GM18951 (cell line): ENCODE data around the gene MRNIP.

Experiments used
- POLR2A ChIP-seq: IDR thresholded peaks from 4 replicates; pipeline ENCODE4 v1.6.1; 2011; ENCODE audit warnings: mild to moderate bottlenecking; ENCODE audit not compliant: insufficient read length, insufficient read depth; ENCODE audit errors: extremely low read depth
- in situ Hi-C: fragments of 300-500 bp; cut with MboI; formaldehyde crosslinking; loops from one replicate; pipeline ENCODE4 v1.12.0; 2022; ENCODE audit warnings: low sequenced_read_pairs, mixed read lengths, inconsistent platforms; ENCODE audit not compliant: unreplicated experiment

The MRNIP gene

DNA sequence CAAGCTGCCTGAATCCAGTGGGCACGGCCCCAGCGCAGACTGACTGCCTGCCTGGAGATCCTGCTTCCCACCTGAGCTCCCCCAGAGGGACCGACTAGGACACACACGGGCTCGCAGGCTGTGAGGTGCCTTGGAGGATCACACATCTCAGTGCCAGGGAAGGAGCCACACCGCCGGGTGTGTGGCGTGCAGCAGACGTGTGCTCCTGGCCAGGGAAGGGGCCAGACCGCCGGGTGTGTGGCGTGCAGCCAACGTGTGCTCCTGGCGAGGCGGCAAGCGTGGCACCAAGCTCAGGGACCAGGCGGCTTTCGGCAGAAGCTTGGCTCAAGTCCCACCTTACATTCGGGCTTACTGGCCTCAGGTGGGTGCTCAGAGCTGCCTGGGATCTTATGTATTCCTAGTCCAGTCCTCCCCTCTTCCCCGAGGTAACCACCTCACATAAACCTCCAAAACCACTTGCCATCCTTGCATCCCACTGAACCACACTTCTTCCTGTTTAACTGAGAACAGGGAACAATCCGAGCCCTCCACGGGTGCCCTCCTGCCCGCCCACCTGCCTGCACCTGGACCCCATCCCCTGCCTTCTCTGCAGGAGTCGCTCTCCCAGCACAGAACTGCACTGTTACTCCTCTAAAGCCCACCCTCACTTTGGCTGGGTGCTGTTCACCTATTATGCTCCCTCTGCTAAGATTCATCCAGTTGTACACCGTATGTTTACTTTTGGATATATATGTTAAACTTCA lies 22.4 kb upstream of the MRNIP start:
- no peak for TF ChIP-seq POLR2A
- in situ Hi-C loops, result no loop called here

DNA sequence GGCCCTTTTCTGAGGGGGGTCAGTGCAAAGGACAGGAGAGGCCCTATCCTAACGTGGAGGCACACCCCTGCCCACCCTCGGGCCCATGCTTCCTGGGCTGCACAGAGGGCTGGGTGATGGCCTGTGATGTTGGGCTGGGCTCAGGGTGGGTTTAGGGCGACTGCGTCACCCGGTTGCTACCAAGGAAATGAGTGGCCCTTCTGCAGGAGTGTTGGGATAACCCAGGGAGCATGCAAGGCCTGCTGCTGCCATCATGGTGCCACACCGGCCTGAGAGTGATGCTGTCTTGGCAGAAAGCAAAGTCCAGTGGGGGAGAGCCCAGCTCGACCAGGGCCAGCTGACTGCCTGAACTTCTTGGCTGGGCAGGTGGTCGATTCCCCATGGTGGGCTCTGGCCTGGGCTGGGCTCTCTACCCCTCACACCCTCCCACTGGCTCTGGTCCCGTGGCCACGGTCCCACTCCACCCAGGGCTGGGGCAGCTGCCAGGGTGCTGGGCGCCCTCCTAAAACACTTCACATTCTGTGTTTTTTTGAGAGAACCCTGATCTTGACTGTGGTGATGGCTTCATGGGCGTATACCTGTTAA lies 21.5 kb upstream of the MRNIP start:
- in situ Hi-C loops, result no loop called here
- TF ChIP-seq POLR2A, result no peak

DNA sequence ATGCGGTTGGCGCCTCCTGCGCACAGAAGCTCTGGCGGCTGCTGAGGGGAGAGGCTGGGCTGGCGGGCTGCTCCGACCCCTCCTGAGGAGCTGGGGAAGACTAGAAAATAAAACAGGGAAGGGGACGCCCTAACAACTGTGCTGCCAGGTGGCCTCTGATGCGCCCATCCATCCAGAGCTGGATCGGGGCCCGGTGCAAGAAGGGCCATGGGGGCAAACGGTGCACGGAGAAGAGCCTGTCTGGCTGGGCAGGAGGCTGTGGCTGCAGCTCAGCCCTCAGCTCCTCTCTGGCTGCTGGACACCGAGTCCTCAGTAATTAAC lies 21.0 kb upstream of the MRNIP start:
- no peak for TF ChIP-seq POLR2A
- in situ Hi-C loops, result no loop called here

DNA sequence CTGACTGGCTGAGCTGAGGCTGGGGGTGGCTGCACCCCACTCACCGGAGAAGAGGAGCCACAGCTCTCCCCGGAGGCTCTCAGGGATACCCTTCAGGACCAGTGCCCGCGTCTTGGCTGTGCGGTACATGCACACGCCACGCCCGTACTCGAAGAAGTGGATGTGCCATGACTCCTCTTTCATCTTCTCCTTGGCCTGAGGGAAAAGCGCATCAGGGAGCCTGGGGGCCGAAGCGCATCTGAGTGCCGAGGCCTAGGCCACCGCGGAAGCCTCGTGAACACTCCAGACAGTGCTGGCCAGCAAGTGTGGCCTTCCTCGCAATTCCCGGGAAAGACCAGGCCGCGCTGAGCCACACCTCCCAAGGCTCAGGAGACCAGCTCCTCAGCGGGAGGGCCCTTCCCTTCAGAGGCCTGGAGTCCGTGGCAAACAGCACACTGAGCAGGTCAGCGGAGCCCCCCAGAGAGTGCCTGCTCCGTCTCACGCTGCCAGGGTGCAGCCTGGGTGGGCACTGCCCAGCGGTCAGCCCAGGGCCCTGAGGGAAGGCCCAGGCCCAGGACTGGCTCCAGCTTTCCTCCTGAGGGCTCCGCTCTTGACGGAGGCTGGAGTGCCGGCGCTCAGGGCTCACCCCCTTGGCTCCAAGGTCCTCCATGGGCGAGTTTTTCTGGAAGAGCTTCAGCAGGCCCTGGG lies 20.5 kb upstream of the MRNIP start:
- no peak for TF ChIP-seq POLR2A
- in situ Hi-C loops, result no loop called here

DNA sequence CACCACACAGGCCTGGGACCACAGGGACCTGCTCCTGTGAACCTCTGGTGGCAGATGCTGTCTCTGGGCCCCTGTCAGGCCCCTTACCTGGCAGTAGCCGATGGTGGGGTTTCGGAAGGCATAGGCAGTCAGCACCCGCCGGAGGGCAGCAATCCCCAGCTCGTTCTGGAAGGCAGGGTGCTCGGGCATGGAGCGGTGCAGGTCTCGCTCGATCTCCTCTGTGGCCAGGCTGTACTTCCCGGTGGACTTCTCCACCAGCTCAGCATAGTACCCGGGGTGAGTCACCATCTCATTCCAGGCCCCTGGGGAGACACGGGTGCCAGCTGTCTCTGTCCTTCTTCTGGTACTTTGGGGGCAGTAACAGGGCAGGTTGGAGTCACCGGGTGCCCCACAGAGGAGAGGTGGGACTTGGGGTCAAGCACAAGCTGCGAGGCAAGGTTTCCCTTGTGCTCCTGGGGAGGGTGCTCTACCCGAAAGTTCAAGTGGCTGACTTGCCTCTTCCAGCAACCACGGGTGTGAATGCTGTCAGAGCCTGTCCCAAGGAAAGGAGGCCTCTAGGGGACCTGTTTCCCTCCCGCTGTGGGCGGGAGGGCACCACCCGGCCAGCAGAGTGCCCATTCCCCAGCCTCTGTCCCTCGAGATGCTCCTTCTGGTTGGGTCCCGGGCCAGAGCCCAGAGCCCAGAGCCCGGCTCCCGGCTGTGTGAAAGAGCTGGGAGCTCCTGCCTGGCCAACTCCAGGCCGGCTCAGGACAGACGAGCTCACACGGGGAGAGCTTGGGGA lies 19.8 kb upstream of the MRNIP start:
- in situ Hi-C loops, result no loop called here
- no peak for TF ChIP-seq POLR2A

DNA sequence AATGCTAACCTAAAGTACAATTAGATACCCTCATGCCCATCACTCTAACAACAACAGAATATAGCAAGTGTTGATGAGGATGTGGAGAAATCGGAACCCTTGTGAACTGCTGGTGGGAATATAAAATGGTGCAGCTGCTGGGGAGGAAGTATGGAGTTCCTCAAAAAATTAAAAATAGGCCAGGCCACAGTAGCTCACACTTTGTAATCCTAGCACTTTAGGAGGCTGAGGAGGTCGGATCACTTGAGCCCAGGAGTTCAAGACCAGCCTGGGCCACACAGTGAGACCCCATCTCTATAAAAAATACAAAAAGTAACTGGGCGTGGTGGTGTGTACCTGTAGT lies 18.0 kb upstream of the MRNIP start:
- TF ChIP-seq POLR2A, result no peak
- in situ Hi-C loops, result no loop called here

DNA sequence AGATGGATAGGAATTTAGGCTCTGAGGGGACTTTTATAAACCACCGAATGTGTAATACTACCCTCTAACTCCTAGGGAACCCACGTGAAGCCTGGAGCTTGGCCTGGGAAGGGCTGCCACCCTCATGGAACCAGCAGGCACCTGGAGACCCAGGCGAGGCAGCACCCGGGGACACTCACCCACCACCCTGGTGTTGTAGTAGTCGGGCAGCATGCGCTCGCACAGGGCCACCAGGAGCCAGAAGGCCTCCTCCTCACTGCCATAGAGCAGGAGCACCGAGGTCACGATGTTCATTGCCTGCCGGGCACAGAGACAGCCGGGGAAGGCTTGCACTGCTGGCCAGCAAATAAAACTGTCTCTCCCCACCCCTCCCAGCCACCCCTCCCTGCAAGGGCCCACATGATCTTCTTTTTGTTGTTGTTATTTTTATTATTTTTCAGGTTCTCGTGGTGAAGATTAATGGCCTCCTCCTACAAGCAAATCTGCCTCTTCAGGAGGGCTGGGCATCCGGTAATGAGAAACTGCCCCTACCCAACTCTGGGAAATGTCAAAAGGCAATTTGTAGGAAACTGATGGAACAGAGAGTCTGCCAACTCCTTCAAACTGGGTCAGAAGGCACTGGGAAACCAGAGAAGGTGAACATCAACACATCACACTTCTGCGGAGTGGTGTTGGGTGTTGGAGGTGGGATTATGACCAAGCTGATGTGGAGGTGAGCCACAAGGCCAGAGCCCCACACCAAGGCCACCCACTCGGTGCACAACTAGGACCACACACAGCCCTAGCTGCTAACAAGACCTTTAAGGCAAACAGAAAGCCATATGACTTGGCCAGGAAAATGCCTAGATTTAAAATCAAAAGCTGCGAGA lies 17.4 kb upstream of the MRNIP start:
- in situ Hi-C loops, result no loop called here
- no peak for TF ChIP-seq POLR2A

DNA sequence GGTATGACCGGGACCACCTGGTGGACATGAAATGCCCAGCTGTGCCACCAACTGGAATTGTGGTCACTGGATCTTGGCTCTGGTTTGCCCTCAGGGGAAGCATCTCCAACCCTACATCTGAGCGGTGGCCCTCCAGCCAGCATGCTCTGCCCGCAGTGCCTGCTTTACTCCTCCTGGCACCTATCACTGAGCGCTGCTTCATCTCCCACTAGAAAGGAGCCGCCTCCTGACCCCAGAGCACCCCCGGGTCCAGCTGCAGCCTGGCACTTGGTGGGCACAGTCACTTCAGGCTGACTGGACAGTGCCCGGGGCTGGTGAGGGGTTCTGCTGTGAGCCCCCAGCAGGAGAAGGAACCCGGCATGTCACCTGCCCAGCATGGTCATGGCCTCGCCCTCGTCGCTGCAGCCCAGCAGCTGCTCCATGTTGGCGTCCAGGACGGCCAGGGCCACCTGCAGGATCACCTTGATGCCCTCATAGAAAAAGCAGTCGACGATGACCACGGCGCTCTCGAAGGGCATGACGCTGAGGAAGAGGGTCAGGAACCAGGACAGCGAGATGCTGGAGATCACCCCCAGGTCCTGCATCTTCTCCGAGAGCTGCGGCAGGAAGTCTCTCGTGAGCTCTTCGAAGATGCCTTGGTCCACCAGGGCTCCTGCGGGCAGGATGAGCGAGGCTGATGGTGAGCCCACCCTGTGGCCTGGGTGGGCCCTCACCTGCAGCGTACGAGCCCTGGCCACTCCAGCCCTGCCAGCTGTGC lies 16.1 kb upstream of the MRNIP start:
- TF ChIP-seq POLR2A, result no peak
- in situ Hi-C loops, result no loop called here

DNA sequence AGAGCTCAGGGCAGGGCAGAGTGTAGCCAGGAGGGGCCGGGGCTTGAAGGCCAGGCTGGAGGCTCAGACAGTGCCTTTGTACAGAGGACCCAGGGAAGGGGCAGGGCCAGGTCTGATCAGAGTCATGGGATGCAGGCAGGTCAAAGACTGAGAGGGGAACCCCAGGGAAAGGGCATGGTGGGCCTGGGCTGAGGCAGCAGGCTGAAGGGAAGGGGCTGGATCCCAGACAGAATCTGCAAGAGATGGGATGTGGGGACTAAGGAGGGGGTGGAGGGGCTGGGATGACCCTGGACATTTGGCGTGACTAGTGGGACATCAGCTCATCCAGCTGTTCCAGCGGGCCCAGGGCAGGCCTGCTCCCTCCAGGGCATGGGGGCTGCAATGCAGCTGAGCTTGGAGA lies 15.5 kb upstream of the MRNIP start:
- no peak for TF ChIP-seq POLR2A
- in situ Hi-C loops, result no loop called here

DNA sequence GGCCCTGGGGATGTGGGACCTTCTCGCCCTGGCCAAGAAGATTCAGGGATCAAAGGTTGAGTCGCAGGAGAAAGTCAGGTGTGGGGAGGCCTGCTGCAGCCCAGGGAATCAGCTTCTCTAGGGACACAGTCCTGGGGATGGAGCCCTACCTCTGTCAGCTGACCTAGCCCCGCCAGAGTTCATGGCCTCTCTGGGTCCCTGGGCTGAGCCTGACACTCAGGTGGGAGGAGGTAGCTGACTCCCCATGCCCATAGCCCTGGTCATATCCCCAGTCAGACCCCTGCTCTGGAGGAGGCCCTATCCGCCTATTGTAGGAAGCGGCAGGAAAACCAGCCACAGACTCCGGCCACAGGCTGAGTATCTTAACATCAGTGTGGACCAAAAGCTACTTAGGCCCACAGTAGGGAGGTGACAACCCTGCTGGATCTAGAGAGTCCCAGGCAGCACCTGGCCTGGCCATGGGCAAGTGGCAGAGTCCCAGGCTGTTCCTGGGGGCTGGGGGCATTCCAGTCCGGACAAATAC lies 15.0 kb upstream of the MRNIP start:
- no peak for TF ChIP-seq POLR2A
- in situ Hi-C loops, result no loop called here

DNA sequence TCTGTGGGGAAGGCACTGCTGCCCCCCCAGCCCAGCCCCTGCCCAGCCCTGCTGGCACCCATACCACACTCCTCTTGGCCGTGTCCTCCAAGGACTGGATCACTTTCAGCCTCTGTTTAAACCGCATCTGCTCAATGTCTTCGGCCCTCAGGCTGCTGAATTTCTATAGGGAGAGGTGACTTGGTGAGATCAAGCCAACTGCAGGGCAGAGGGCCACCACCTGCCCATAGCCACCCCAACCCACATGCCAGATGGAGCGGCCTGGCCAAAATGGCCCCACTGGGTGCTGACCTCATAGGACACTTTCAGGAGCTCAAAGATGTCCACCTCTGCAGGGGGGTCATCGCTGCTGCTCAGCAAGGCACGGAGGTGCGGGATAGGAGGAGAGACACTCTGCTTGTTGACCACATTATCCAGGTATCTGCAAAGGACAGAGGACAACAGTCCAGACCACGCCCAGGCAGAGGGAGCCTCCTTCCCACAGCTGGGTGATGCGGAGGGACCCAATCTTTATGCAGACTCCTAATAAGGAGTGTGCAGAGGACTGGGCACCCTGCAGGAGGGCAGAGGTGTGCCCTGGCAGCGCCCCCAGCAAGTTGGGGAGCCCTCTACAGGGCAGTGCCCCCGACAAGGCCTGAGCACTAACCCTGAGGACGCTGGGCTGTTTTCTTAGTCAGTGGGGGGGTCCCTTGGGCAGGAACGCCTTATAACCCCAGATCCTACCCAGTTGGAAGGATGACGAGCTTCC lies 14.4 kb upstream of the MRNIP start:
- in situ Hi-C loops, result no loop called here
- TF ChIP-seq POLR2A, result no peak
